Measurements from ENCODE around the gene DTD2. TPM values are rescaled to one million over a fixed set of nuclear protein-coding genes. Genes with fewer than 3 reads are reported as not detected.

The DTD2 gene
- total and polyA plus RNA-seq, 9 of the 15 experiments (the other 6 are each of a cell fraction or from before 2014, with no cell fraction given): 3.8 to 24.1 (median 15.2) TPM

DNA sequence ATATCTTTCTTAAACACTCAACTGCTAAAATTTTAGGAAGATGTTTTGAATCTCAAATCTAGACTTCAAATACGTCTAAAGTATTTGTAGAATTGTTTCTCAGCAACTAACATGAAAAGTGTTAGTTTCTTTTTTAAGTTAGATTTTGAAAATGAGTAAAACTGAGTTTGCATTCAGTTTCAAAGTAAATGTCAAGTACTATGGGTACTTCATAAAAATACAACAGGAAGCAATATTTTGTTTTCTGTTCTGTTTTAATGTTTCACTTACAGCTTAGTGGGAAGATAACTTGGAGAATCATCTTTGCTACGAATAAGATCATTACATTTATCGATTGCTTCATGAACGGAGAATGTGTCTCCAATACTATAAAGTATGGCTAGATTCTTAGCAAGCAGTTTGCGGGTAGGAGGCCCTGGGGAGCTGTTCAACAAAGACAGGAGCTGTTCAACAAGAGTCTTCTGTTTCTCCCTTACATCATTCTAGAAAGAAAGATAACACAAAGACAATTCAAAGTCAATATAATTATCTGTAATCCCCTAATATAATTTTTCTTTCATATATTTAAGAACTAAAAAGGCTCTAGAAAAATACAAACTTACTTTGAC, 57.2 kb downstream of the DTD2 start:
- intact Hi-C loops (cut with micrococcal nuclease): no loop called here
- Histone ChIP-seq H3K79me2 (ENCODE audit: control insufficient read depth, insufficient read depth, low read length) (peaks cover 4% of the 10 kb centered on the region), H3K4me3 (no peak overlapping the region), H3K4me1 (replicated peaks in 1 of 2; ENCODE audit: control insufficient read depth in 2 of 2, insufficient read depth in 2 of 2, low read length in 2 of 2) (no peaks in the 10 kb centered on the region; a peak in 1 of 5 replicates), H4K20me1 (replicated peaks; ENCODE audit: control insufficient read depth, insufficient read depth, low read length) (no peaks in the 10 kb centered on the region; the same call in 1 of the 2 replicates), H3K27me3 (ENCODE audit: control insufficient read depth in 2 of 2, insufficient read depth in 2 of 2, low read length in 2 of 2) (no peaks in the 10 kb centered on the region), H3K9me1 (ENCODE audit: control insufficient read depth, insufficient read depth, low read length) (no peaks in the 10 kb centered on the region), H3K9me3 (replicated peaks; ENCODE audit: control insufficient read depth, insufficient read depth, low read depth, low read length) (no peaks in the 10 kb centered on the region), H3K9ac (ENCODE audit: insufficient read depth in 1 of 2, low read depth in 2 of 2, low read length in 2 of 2) (no peak overlapping the region), H3K4me2 (ENCODE audit: insufficient read depth, low read length) (no peak overlapping the region), H2AFZ (ENCODE audit: low read depth, low read length) (no peak overlapping the region), H3K27ac (ENCODE audit: extremely low read depth, low read depth, low read length) (no peak overlapping the region), H3K36me3 (ENCODE audit: control insufficient read depth, insufficient read depth, low read length) (peaks cover 26% of the 10 kb centered on the region; the same call in 2 of the 3 replicates)
- no peak for FAIRE-seq
- CTCF ChIA-PET (ENCODE audit: low intra/inter-chr PET ratio): no interaction called here
- no peak for ATAC-seq
- in situ Hi-C loops (cut with MboI): no loop called here
- no peak for DNase-seq (ENCODE audit: extremely low read depth in 1 of 4, low spot score in 3 of 4)
- POLR2A ChIA-PET: no interaction called here
- WGBS (ENCODE audit: insufficient coverage, low coverage, missing lambda C conversion rate): 89% methylated on average over 5 of the region's 5 CpGs
- BruUV-seq (replicated peaks): no TSS peak
- TF ChIP-seq ZNF354B (CRISPR knock-in tag; IDR thresholded peaks at IDR 0.05) (no peak), SMAD1 (IDR thresholded peaks at IDR 0.05; ENCODE audit: low read depth, low read length, partially characterized antibody) (no peak), CBX3 (IDR thresholded peaks at IDR 0.05; ENCODE audit: borderline replicate concordance in 1 of 2, low read length in 2 of 2) (no peak), ETS2 (tag; IDR thresholded peaks at IDR 0.05; ENCODE audit: borderline replicate concordance, poor library complexity, severe bottlenecking) (no peak), EHMT2 (IDR thresholded peaks at IDR 0.05) (no peak), ZBTB7A (IDR thresholded peaks at IDR 0.05; ENCODE audit: borderline replicate concordance, control insufficient read depth, low read depth, low read length) (no peak), ZNF274 (IDR thresholded peaks at IDR 0.05; ENCODE audit: borderline replicate concordance, low read depth, low read length) (no peak), NR1H2 (CRISPR knock-in tag; IDR thresholded peaks at IDR 0.05) (no peak), KDM2B (CRISPR knock-in tag; IDR thresholded peaks at IDR 0.05) (no peak), ZNF232 (CRISPR knock-in tag; IDR thresholded peaks at IDR 0.05) (no peak), KAT2B (IDR thresholded peaks at IDR 0.05; ENCODE audit: low read depth, low read length) (no peak), SRF (CRISPR knock-in tag; IDR thresholded peaks at IDR 0.05) (no peak), ZNF24 (IDR thresholded peaks at IDR 0.05) (no peak), SRSF1 (IDR thresholded peaks at IDR 0.05; ENCODE audit: low read depth, low read length) (no peak), TARDBP (IDR thresholded peaks at IDR 0.05) (no peak), HDAC2 (IDR thresholded peaks at IDR 0.05) (no peak)
- TF ChIP-seq, protein P1, sequence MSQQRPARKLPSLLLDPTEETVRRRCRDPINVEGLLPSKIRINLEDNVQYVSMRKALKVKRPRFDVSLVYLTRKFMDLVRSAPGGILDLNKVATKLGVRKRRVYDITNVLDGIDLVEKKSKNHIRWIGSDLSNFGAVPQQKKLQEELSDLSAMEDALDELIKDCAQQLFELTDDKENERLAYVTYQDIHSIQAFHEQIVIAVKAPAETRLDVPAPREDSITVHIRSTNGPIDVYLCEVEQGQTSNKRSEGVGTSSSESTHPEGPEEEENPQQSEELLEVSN (IDR thresholded peaks at IDR 0.05; ENCODE audit: borderline replicate concordance in 1 of 2, extremely low read depth in 1 of 2, insufficient read depth in 1 of 2, insufficient read length in 1 of 2, low read depth in 1 of 2, low read length in 1 of 2, poor library complexity in 1 of 2, severe bottlenecking in 1 of 2): no peak
- TF ChIP-seq, protein P2, sequence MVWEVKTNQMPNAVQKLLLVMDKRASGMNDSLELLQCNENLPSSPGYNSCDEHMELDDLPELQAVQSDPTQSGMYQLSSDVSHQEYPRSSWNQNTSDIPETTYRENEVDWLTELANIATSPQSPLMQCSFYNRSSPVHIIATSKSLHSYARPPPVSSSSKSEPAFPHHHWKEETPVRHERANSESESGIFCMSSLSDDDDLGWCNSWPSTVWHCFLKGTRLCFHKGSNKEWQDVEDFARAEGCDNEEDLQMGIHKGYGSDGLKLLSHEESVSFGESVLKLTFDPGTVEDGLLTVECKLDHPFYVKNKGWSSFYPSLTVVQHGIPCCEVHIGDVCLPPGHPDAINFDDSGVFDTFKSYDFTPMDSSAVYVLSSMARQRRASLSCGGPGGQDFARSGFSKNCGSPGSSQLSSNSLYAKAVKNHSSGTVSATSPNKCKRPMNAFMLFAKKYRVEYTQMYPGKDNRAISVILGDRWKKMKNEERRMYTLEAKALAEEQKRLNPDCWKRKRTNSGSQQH (CRISPR knock-in tag; IDR thresholded peaks at IDR 0.05): no peak
- TF ChIP-seq, protein P3, sequence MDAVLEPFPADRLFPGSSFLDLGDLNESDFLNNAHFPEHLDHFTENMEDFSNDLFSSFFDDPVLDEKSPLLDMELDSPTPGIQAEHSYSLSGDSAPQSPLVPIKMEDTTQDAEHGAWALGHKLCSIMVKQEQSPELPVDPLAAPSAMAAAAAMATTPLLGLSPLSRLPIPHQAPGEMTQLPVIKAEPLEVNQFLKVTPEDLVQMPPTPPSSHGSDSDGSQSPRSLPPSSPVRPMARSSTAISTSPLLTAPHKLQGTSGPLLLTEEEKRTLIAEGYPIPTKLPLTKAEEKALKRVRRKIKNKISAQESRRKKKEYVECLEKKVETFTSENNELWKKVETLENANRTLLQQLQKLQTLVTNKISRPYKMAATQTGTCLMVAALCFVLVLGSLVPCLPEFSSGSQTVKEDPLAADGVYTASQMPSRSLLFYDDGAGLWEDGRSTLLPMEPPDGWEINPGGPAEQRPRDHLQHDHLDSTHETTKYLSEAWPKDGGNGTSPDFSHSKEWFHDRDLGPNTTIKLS (IDR thresholded peaks at IDR 0.05; ENCODE audit: borderline replicate concordance, low read depth): no peak
